HG03460 (cell line): ENCODE results near the gene ARHGAP27.

Experiments used
- ATAC-seq: cut with Tn5 transposase; IDR thresholded peaks from one replicate; pipeline ENCODE4 v1.9.1; 2021; ENCODE audit not compliant: unreplicated experiment

Gene ARHGAP27

GRCh38 chr17:45388604-45389325 lies 43.9 kb downstream of the ARHGAP27 start:
- no peak for ATAC-seq

DNA sequence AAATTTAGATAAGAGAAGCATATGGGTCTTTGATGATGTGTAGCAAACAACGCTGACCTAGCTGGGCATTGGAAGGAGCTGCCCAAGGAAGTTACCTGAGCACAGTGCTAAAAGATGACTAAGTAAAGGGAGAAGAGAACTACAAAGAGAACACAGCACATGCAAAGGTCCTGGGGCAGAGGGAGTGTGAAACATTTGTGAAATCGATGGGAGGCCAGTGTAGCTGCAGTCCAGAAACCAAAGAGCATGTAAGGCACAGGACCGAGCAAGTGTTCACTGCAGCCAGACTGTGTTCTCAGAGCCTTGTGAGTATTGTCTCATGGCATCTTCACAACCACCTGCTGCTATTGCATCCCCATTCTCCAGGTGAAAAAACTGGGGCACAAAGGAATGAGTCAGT lies 44.9 kb downstream of the ARHGAP27 start:
- no peak for ATAC-seq

DNA sequence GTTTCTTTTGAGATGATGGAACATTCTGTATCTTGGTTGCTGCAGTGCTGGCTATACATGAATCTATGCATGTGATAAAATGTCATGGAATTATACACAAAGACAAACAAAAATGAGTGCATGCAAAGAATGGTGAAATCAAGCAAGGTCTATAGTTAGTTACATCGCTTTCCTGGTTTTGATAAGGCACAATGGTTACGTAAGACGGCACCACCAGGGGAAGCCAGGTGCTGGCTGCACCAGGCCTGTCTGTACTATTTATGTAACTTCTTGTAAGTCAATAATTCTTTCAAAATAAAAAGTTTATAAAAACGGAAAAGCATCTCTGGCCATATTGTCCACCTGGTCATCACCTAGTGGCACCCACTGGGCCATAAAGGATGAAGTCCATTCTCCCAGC lies 46.5 kb downstream of the ARHGAP27 start:
- ATAC-seq, result no peak

DNA sequence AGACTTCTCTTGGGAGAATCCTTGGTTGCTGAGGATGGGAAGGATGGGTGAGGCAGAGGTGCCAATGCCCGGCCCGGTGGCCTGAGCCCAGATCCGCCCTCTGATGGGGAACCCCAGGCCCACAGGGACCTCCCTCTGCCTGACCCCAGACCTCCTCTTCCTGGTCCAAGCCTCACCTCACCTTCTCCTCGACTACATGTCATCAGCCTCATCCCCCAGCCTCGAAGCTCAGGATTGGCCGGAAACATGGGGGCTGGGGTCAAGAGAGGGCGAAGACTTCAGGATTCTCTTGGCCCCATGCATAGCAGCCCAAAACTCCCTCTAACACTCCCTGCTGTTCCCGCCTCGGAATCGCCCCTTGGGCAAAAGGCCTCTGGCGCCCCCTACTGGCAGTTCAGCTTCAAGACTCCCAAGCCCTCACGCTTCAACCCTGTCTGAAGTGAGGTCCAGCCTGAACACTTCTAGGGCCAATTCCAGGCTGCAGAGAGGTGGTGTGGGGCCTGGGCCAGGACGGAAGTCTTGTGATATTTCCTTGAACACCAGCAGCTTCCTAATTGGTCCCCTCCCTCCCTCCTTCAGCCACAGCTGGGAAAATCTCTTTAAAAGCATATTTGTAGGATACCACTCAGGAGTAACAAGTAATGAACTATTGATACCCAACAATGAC lies 47.2 kb downstream of the ARHGAP27 start:
- no peak for ATAC-seq

DNA sequence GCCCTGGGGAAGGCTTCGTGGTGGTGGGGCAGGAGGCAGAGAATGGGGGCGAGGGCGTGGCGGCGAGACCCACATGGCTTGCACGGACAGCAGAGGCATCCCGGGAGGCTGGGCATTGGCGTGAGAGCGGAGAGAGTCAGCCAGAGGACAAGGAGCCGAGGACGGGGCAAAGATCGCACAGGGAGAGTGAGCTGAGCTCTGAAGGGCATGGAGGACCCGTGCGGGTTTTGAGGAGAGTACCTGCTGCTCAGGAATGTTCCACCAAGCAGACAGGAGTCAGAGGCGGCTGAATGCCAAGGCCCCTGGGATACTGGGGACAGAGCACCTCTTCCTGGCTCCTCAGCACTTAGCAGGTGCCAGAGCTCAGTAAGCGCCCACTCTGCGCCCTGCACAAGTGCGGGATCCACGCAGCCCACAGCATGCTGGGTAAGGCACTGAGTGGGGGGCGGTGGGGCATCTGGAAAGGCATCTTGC lies 47.8 kb downstream of the ARHGAP27 start:
- no peak for ATAC-seq

DNA sequence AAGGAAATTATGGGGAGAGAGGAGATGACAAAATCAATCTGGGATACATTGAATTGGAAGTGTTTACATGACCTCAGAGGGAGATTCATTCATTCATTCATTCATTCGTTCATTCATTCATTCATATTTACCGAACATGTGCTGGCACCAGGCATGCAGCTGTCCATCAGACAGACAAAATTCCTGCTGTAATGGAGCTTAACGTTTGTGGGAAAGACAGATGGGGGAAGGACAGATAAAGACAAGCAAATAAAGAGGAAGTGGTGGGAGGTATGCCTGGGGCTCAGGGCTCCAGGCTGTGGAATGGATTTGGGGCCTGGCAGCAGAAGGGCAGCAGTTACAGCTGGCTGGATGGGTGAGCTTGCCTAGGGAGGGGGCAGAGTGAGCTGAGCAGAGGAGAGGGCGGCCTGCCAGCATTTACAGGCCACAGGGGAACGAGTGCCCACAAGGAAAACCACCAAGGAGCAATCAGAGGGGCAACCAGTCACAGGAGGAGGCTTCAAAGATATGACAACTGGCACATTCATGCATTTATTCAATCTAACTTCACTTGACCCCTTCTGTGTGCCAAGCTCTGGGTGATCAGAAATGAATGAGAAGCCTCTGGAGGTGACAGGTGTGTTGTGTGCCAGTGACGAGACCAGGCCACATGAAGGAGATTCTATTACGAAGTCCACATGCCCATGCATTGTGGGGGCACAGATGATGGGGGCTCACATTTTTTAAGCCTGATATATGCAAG lies 48.5 kb downstream of the ARHGAP27 start:
- ATAC-seq, result no peak

DNA sequence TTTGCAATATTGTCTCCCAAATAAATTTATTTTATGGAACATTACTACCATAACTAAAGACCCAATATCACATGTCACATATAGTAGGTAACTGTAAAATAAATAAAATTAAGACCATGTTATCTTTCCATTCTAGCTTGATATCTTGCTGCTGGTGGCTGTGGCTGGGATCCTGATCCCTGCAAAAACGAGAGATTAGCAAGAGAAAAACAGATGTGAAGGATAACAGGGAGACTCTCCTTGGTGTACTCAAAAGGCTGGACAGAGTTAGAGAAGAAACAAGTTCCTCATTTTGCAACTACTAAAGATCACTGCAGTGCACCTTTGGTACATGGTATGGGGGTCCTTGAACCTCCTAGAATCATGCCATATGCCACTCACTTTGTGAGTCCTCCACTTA lies 49.7 kb downstream of the ARHGAP27 start:
- ATAC-seq, result no peak

DNA sequence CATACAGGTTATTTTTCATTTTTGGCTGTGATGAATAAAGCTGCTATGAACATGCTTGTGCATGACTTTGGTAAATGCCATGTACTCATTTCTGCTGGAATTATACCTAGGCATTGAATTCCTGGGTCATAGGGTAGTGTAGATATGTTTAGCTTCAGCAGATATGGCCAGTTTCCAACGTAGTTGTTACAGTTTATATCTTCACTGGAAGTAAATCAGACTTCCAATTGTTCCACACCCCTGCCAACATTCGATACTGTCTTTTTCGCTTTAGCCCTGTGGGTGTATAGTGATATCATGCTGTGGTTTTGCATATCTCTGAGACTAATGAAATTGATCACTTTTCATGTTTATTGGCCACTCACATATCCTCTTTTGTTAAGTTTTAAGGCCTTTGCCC lies 50.4 kb downstream of the ARHGAP27 start:
- ATAC-seq, result no peak

DNA sequence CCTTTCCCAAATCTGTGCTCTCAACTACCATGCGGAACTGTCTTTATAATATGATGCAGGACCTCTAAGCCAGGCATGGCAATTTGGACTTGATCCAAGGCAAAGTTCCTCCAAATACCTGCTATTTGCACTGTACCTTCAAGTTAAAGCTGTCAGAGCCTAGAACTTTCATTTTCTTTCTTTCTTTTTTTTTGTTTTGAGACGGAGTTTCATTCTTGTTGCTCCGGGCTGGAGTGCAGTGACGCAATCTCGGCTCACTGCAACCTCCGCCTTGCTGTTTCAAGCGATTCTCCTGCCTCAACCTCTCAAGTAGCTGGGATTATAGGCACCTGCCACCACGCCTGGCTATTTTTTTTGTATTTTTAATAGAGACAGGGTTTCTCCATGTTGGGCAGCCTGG lies 51.7 kb downstream of the ARHGAP27 start:
- no peak for ATAC-seq

DNA sequence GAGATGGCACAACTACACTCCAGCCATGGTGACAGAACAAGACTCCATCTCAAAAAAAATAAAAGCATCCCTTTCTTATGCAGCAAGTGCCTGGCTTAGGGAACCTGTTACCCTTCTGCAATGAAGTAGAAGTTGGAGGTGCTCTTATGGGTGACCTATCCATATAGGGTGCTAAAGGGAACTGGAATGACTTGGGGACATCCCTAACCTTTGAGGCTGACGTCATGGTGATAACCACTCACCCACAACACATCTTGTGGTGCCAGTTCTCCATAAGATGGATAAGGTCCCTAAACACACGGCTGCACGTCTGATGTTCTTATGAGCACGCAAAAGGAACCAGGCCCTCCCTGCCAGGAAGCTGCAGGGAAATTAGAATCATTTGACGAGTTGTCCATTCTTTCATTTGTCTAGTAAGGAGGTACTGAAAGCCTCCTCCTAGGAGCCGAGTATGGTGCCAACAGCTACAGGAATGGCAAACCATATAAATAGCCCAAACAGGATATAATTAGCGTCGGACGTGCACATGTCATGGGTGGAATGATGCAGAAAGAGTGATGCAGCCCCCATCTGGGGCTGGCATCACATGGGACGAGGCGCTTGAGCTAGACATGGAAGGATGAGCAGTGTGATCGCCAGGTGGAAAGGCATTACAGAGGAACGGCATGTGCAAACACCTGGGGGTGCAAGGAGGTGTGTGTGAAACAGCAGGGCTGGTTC lies 52.5 kb downstream of the ARHGAP27 start:
- ATAC-seq, result no peak

GRCh38 chr17:45377401-45377800 lies 55.3 kb downstream of the ARHGAP27 start:
- no peak for ATAC-seq

- no peak for ATAC-seq
Observed at GRCh38 chr17:45376171-45377005, 56.3 kb downstream of the ARHGAP27 start.

- no peak for ATAC-seq
Observed at GRCh38 chr17:45374501-45374900, 58.2 kb downstream of the ARHGAP27 start.

GRCh38 chr17:45372325-45372869 lies 60.3 kb downstream of the ARHGAP27 start:
- no peak for ATAC-seq

DNA sequence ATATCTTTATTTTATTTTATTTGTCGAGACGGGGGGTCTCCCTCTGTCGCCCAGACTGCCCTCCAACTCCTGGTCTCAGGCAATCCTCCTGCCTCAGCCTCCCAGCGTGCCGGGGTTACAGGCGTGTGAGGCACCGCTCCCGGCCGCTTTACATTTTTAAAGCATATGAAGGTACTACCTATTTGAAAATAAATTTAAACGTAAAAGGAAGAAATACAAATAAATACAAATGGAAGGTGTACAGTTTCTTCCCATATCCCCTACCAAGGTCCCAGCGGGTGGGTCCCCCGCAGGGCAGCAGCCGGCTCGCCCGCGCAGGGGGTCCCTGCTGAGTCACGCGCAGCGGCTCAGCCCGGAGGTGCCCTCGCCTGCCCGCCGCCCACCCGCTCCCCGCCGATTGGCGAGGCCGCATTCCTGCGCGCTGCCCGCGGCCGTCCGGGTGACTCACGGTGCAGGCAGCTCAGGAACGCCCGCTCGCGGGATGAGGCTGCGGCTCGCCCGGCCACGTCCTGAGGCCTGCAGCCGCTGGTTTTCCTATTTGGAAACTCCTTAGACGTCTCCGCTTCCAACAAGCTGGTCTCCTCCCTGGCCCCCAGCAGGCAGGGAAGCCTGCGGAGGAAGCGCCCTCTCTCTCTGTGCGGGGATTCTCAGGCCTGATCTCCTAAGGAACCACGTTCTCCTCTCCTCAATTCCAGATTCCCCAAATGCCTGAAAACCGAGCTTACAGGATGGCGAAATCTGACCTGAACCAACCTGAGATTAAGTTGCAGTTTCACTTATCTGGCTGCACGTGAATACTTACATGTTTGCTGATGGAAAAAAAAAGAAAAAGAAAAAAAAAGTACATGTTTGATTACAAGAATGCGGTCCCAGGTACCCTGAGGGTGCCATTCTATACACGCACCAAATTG lies 61.0 kb downstream of the ARHGAP27 start:
- ATAC-seq, result no peak

- ATAC-seq, result no peak
Observed at GRCh38 chr17:45370949-45371413, 61.7 kb downstream of the ARHGAP27 start.

DNA sequence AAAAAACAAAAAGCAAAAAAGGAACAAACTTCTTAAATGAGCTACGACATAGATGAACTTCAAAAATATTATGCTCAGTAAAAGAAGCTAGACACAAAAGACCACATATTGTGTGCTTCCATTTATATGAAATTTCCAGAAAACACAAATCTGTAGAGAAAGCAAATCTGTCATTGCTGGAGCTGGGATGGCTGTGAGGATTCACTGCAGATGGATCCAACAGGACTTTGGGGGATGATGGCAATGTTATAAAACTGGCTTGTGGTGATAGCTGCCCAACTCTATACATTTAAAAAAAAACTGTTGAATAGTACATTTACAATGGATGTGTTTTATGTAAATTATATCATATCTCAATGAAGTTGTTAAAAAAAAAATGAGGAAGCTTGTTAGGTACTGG lies 63.2 kb downstream of the ARHGAP27 start:
- no peak for ATAC-seq

- ATAC-seq, result no peak
Observed at GRCh38 chr17:45368651-45369050, 64.0 kb downstream of the ARHGAP27 start.

DNA sequence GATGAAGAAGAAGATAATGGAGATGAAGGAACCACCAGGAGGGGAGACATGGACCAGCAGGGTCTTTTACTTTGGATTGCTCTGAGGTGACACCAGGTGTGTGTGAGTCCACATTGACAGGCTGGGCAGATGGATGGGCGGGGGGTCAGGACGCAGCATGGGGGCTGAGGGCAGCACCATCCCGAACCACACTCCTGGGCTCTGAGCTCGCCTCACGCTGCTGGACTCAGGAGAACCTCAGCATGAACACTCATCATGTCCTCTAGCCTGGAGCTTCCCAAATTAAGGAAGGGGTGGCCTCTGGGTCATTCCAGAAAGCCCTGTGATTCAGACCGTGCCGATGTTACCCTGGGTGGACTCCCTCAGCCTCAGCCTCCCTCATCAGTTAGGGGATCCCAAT lies 65.5 kb downstream of the ARHGAP27 start:
- no peak for ATAC-seq
